Endothelial cell of umbilical vein (primary cell): ENCODE measurements around the gene DEFB113.

ENCODE experiments used
- EZH2 ChIP-seq: IDR thresholded peaks from 2 replicates; pipeline ENCODE4 v1.6.1; 2012; ENCODE audit warnings: borderline replicate concordance, low read depth, mild to moderate bottlenecking, moderate library complexity, low read length, inconsistent platforms; ENCODE audit not compliant: severe bottlenecking
- JUN ChIP-seq: IDR thresholded peaks from 2 replicates; pipeline ENCODE4 v1.6.1; 2011; ENCODE audit warnings: borderline replicate concordance, low read depth; ENCODE audit not compliant: insufficient read length, insufficient read depth
- POLR2A ChIP-seq: IDR thresholded peaks from 2 replicates; pipeline ENCODE4 v1.6.1; 2012; ENCODE audit warnings: low read depth, mild to moderate bottlenecking, control low read depth, low read length
- TF ChIP-seq, protein P1 (sequence below), 2 donors: IDR thresholded peaks; 1 replicate in 1 of 2; 2 replicates in 1 of 2; pipeline ENCODE4 v1.5.1; 2011; ENCODE audit warnings: low read length in 2 of 2, mild to moderate bottlenecking in 2 of 2, moderate library complexity in 2 of 2, control low read depth in 1 of 2, inconsistent platforms in 1 of 2, low read depth in 1 of 2; ENCODE audit not compliant: insufficient read depth in 1 of 2; ENCODE audit errors: extremely low read depth in 1 of 2

DNA sequence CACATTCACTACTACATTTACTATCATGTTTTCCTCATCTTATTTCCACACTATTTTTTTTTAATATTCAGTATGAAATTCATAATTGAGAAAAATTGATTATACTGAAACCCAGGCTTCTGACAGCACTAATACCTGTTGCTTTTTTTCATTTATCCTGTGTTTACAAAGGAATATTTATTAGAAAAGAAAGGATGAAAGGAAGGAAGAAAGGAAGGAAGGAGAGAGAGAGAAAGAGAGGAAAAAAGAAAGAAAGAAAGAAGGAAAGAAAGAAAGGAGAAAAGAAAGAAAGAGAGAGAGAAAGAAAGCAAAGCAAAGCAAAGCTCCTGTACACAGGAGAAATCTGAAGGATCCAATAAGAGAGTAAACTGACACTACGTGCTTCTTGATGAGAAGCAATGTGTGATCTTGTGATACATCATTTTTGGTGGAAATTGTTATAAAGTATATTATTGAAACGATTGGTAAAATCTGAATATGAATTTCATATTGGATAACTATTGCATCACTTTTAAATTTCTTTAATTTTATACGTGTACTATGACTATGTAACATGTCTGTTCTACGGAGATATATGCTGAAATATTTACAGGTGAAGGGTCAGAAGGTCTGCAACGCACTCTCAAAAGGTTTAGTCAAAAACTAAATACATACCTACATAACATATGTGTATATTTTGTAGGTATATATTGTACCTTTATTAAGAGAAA is 49.3 kb downstream of the DEFB113 start:
- TF ChIP-seq, protein P1, sequence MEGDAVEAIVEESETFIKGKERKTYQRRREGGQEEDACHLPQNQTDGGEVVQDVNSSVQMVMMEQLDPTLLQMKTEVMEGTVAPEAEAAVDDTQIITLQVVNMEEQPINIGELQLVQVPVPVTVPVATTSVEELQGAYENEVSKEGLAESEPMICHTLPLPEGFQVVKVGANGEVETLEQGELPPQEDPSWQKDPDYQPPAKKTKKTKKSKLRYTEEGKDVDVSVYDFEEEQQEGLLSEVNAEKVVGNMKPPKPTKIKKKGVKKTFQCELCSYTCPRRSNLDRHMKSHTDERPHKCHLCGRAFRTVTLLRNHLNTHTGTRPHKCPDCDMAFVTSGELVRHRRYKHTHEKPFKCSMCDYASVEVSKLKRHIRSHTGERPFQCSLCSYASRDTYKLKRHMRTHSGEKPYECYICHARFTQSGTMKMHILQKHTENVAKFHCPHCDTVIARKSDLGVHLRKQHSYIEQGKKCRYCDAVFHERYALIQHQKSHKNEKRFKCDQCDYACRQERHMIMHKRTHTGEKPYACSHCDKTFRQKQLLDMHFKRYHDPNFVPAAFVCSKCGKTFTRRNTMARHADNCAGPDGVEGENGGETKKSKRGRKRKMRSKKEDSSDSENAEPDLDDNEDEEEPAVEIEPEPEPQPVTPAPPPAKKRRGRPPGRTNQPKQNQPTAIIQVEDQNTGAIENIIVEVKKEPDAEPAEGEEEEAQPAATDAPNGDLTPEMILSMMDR (IDR thresholded peaks at IDR 0.05; ENCODE audit: extremely low read depth in 1 of 2, insufficient read depth in 1 of 2, low read depth in 1 of 2, low read length in 2 of 2) = no peak
- TF ChIP-seq POLR2A (no peak), JUN (no peak), EZH2 (no peak)
